Activated CD4-positive, alpha-beta T cell treated with anti-CD3 and anti-CD28 coated beads, Interleukin-2, amount 50 U/mL, for 16 hours (primary cell): Measurements from ENCODE around the gene DNAJB12.
"Not testable (repeated sequence)": the region's sequence is repeated elsewhere in the genome, so short reads cannot be mapped to it uniquely, and the experiment has no call there.

Source experiments
- DNase-seq: peaks from one replicate; pipeline ENCODE4 v3.0.0-alpha.2; 2020

The DNAJB12 gene

GRCh38 chr10:72353028-72353964 lies 1.4 kb downstream of the DNAJB12 start:
- DNase-seq, result no peak

- DNase-seq, result no peak
Measured at GRCh38 chr10:72351479-72351878, 3.2 kb downstream of the DNAJB12 start.

GRCh38 chr10:72349438-72349837 lies 5.3 kb downstream of the DNAJB12 start:
- no peak for DNase-seq

DNA sequence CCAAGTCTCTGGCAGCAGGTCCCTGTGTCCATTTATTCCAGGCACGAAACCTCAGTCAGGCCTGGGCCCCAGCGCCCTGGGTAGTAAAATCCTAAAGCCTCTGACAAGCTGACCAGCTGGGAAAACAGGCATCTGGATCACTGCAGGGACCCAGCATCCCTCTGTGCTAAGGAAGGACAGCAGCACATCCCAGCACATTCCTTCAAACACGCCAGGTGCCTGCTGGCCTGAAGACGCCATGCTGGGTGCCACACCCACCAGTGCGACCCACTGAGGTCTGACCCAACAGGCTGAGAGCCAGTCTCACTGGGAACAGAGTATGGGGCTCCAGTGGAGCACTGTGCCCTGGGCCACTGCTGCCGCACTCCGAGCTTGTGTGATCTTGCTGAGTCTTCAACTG lies 6.4 kb downstream of the DNAJB12 start:
- DNase-seq, result no peak

- not testable (repeated sequence) for DNase-seq
Measured at GRCh38 chr10:72346117-72346516, 8.6 kb downstream of the DNAJB12 start.

- peak; percentile 41 for DNase-seq
Measured at GRCh38 chr10:72344932-72345331, 9.8 kb downstream of the DNAJB12 start.

DNA sequence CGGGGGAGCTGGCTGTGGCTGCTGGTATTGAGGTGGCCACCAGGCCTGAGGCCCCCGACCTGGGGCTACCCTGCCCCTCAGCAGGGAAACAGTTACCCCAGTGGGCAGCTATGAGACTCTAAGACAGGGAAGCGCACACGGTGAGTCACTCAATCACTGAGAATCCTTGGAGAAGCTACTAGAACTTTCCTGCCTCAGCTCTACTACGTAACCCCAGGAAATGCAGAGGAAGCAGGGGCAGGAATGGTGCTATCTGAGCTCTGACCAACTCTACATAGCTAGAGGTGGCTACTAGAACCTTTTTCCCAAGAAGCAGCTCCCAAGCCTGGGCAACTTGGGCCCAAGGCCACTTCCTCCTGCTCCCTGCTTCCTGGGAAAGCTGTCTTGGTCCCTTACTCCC lies 11.8 kb downstream of the DNAJB12 start:
- DNase-seq, result no peak

DNA sequence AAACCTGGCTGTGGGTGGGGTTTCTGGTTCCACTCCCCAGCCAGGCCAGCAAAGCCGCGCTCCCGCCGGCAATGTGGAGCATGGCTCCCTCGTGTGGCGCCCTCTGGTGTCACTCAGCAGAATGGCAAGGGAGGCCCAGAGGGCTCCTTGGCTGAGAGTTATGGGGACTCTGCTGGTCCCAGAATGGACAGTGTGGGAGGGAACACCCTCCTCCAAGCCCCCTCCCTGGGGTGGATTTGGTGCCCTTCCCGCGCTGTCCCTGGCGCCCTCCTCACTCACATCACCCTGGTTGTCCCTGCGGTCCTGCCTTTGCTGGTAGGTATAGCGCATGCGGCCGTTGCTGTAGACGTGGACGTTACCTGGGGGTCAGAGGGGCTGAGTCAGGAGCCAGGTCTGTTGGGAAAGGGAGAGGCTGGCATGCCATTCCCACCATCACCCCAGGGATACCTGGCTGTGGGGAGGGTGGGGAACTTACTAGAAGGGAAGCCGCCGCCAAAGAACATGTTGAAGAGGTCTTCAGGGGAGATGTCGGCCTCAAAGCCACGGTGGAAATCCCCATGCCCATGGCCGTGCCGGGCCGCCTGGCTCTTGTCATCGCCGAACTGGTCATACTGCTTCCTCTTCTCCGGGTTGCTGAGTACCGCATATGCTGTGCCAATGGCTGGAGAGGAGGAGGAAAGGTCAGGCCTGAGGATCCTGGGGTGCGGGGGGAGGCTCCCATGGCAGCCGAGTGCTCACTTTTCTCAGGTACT lies 14.0 kb downstream of the DNAJB12 start:
- peak; percentile 81 for DNase-seq

GRCh38 chr10:72338180-72338579 lies 16.5 kb downstream of the DNAJB12 start:
- no peak for DNase-seq

- no peak for DNase-seq
Measured at GRCh38 chr10:72337722-72338121, 17.0 kb downstream of the DNAJB12 start.

DNA sequence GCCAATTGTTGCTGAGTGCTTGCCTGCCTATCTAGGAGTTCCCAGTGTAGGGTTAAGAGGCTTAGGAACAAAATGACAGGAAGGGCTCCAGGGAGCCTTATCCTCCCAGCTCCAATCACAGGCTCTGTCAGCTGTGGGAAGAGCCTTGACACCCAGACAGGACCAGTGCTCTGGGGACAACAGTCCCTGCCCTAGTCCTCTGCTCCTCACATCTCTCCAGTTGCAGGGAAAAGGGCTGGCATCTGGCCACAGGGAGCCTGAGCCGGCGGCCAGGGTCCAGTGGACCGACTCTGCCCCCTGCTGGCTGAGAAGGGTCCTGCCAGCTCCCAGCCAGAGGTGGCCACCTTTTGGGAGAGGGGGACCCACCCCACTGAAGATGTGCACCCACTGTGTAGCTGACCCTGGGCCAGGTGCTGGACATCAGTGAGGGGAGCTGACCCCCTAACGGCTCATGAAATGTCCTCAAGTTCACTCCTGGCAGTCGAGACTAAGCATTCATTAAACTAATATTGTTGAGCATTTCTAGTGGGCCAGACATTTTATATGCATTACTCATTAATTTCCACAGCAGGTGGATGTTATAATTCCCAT lies 17.6 kb downstream of the DNAJB12 start:
- peak; percentile 59 for DNase-seq

DNA sequence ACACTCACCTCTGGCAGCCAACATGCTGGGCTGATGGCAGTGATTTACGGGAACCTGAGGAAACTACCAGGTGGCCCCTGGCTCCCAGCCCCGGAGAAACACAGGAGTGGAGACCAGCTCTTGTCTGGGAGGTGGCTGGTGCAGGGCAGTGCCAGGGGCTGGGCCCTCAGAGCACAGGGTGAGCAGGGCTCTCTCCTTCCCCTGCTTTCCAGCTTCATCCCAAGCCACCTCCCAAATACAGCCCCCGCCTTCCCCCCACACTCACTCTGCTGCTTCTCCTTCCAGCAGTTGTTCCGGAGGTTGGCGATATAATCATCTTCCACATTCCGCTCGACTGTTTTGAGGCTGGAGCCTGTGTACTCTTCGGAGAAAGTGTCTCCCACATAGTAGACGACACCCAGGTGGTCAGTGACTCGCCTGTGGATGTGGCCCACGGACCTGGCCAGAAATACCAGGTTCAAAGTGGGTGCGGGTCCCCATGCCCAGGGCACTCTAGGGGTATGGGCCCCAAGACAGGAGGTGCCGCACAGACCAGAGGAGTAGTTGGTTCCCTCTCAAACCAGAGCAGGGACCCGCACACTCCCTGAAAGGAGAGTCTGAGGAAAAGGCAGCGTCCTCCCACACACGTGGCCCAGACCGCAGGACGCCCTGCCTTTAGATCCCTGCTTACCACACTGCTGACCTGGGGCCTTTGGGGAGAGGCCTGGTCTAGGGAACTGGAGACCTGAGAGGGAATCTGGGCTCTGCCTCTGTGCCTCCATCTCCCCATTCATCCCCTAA lies 18.3 kb downstream of the DNAJB12 start:
- no peak for DNase-seq

DNA sequence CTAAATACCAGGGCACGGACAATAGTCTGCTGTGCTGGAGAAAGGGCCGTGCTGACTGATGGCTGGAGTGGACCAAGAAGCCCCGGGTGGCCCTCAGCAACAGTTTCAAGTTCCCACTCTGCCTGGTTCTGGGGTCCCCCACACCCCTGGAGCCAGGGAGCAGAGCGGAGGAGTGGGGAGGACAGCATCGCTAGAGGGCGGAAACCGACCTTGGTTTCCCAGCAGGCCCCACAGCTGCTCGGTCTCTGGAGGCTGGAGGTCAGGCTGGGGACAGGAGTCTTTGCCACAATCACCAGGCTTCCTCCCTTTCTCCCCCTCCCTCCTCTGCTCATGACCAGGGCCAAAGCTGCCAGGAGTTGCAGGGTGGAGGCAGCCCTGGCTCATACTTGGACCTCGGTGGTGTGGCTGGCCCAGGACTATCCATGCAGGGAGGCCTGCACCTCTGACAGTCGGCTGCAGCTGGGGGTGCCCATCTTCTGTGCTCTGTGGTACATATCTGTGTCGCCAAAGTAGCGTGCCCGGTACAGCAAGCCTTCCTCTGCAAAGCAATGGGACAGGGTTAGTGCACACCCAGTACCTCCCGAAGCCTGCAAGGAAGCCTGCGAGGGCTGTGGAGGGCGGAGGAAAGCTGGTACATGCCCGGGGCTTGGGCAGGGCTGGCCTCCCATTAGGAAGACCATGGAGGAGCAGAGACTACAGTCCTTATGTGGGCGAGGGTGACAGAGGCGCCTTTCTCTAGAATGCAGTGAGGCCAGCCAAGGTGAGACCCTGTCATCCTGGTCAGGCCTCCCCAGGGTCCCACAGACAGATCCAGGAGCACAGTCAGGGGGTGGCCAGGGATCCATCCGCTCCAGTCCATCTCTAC lies 19.1 kb downstream of the DNAJB12 start:
- DNase-seq, result peak; percentile 51

- peak; percentile 94 for DNase-seq
Measured at GRCh38 chr10:72334825-72335393, 19.8 kb downstream of the DNAJB12 start.

DNA sequence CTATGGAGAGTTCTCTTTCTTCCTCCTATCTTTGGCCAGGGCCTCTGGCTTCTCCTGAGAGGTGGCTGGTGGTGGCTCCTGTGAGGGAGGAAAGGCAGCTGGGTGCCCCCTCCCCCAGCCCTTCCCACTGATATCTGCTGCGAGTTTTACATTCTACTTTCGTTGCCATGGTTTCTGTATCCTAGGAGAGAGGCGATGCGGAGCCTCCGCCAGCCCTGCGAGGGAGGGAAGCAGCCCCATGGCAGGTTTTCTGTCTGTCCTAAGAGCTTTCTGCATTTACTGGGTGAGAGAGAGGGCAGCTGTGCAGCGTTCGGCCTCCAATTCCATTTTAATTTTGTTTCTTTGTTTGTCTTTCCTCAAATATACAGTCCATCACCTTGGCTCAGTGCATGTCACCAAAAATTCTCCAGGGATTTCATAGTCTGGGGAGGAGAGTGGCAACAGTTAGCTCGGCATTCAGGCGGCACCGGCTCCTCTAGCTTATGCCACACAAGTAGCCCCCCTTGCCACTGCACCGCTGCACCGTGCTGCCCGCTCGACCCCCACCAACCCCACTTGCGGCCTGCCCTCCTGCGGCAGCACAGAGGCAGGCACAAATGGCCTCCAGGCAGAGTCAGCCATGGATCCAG lies 20.4 kb downstream of the DNAJB12 start:
- DNase-seq, result no peak

GRCh38 chr10:72333112-72334015 lies 21.4 kb downstream of the DNAJB12 start:
- peak; percentile 37 for DNase-seq

DNA sequence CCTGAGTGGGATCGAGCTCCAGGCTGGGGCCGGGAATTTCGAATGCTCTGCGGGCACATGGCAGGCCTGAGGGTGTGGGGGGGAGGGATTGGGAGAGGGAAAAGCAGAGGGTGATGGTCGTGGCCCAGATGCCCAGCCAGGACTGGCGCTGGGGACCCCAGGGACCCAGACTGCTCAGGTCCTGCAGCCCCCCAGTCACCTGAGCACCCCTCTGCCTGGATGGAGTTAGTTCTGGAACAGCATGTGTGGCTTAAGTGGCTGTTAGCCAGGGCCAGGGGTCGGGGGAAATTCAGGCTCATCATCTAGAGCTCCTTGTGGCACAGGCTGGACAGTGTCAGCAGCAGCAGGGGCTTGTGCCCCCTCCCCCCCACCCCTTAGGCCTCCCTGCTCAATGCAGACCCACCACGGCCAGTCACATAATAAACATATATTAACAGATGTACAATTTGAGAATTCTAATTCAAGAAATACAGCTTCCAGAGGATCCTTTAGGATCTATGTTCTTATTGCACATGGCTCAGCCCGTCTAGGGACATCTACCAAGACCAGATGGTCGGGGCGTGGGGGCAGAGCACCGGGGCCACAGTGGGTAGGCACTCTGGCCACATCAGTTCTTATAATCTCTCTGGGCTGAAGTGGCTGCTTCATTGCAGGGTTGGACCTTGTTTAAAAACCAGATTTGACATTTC lies 22.2 kb downstream of the DNAJB12 start:
- no peak for DNase-seq

GRCh38 chr10:72331575-72332422 lies 22.9 kb downstream of the DNAJB12 start:
- peak; percentile 95 for DNase-seq
